Sigmoid colon (tissue), 7 donors: ENCODE measurements around the gene MTTP. TPM values are rescaled to one million over a fixed set of nuclear protein-coding genes. Genes with fewer than 3 reads are reported as not detected.

ENCODE experiments used
- DNase-seq: peaks from one replicate; pipeline ENCODE4 v3.0.0-alpha.2; 2019
- H3K27ac ChIP-seq, 4 donors: fragments of 200-600 bp; sonication (generic); one replicate each; pipeline ENCODE4 v1.5.1; 2016 to 2019; ENCODE audit warnings: mild to moderate bottlenecking in 1 of 4
- H3K27me3 ChIP-seq, 3 donors: fragments of 200-600 bp; sonication (generic); one replicate each; pipeline ENCODE4 v1.5.1; 2019; ENCODE audit warnings: mild to moderate bottlenecking in 1 of 3
- H3K36me3 ChIP-seq, 4 donors: fragments of 200-600 bp; sonication (generic); one replicate each; pipeline ENCODE4 v1.5.1; 2016 to 2019
- H3K4me1 ChIP-seq, 4 donors: fragments of 200-600 bp; sonication (generic); one replicate each; pipeline ENCODE4 v1.5.1; 2017 to 2019
- H3K4me3 ChIP-seq, 4 donors: fragments of 200-600 bp; sonication (generic); one replicate each; pipeline ENCODE4 v1.5.1; 2017 to 2019; ENCODE audit warnings: mild to moderate bottlenecking in 2 of 4, moderate library complexity in 1 of 4
- H3K9me3 ChIP-seq, 4 donors: fragments of 200-600 bp in 3 of 4; sonication (generic) in 3 of 4; one replicate each; pipeline versions ENCODE4 v1.5.1 to v1.6.1; 2013 to 2019
- EP300 ChIP-seq, 4 donors: sonication (generic); formaldehyde crosslinking; IDR thresholded peaks; one replicate each; pipeline ENCODE4 v1.6.1; 2017; ENCODE audit warnings: antibody characterized with exemption in 4 of 4
- POLR2A ChIP-seq, 2 donors: fragments of 450-650 bp; IDR thresholded peaks; one replicate each; pipeline ENCODE4 v1.6.1; 2016; ENCODE audit warnings: antibody characterized with exemption in 2 of 2, mild to moderate bottlenecking in 2 of 2, moderate library complexity in 2 of 2
- POLR2AphosphoS5 ChIP-seq, 4 donors: sonication (generic); formaldehyde crosslinking; IDR thresholded peaks; one replicate each; pipeline ENCODE4 v1.6.1; 2017; ENCODE audit warnings: antibody characterized with exemption in 4 of 4
- WGBS, 2 donors: extraction: QIAGEN DNeasy Blood & Tissue Kit; methylation state at CpG; one replicate each; pipeline ENCODE4 v1.1.7; 2013; 5-methylcytosine and 5-hydroxymethylcytosine counted together
- intact Hi-C: fragments of 100-400 bp; cut with DNase I; formaldehyde crosslinking; loops from one replicate; pipeline ENCODE4 v1.15.1; 2023
- polyA plus RNA-seq, 3 donors: library from polyadenylated mRNA; stranded (reverse); fragments of 200-250 nt; gene quantifications; one replicate each; pipeline ENCODE4 v1.2.3, GENCODE V29; 2013
- total RNA-seq, 4 donors: library from RNA; depleted of rRNA; stranded (reverse); fragments of >200 nt; gene quantifications; one replicate each; pipeline ENCODE4 v1.1.0, GENCODE V29; 2016
- TF ChIP-seq, protein P1 (sequence below), 4 experiments: fragments of 450-650 bp in 3 of 4; fragments of 200-600 bp in 1 of 4; IDR thresholded peaks; one replicate each; pipeline ENCODE4 v1.5.1; 2016 to 2019; ENCODE audit warnings: antibody characterized with exemption in 4 of 4, mild to moderate bottlenecking in 3 of 4, moderate library complexity in 2 of 4
- donor health status: healthy with polysubstance abuse.
- donor health status: Bipolar disorder and iron deficiency.
- donor health status: healthy.

The MTTP gene
- total and polyA plus RNA-seq, 7 donors, result 0.13 to 12.8 (median 5.1) TPM; not detected in 2

DNA sequence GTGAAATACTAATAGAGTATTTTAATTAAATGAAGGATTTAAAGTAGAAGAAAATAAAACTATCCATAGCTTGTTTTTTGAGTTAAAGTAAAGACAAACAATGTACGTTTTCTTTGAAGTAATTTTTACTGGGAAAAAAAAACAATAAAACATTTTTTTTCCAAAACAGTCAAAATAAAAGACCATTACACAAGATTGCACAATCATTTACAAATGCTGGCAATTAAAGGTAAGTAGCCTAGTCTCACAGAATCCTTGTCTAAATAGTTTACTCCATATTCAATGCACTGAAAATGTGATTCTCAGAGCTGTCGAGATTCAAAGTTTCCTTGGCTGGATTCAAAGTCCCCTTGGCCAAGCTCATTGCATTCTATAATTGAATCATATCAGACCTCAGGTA, 61.8 kb downstream of the MTTP start:
- Histone ChIP-seq H3K9me3 (no peaks in the 10 kb centered on the region), H3K4me1 (peaks cover 0 to 5% (median 0%) of the 10 kb centered on the region in 4 donors), H3K4me3 (no peak overlapping the region), H3K27me3 (no peaks in the 10 kb centered on the region), H3K36me3 (no peaks in the 10 kb centered on the region), H3K27ac (peak overlapping the region in 1 of 4 donors; percentile 33)
- no peak for DNase-seq
- TF ChIP-seq EP300 (IDR thresholded peaks at IDR 0.05) (no peak), POLR2A (IDR thresholded peaks at IDR 0.05) (no peak), POLR2AphosphoS5 (IDR thresholded peaks at IDR 0.05) (no peak)
- TF ChIP-seq, protein P1, sequence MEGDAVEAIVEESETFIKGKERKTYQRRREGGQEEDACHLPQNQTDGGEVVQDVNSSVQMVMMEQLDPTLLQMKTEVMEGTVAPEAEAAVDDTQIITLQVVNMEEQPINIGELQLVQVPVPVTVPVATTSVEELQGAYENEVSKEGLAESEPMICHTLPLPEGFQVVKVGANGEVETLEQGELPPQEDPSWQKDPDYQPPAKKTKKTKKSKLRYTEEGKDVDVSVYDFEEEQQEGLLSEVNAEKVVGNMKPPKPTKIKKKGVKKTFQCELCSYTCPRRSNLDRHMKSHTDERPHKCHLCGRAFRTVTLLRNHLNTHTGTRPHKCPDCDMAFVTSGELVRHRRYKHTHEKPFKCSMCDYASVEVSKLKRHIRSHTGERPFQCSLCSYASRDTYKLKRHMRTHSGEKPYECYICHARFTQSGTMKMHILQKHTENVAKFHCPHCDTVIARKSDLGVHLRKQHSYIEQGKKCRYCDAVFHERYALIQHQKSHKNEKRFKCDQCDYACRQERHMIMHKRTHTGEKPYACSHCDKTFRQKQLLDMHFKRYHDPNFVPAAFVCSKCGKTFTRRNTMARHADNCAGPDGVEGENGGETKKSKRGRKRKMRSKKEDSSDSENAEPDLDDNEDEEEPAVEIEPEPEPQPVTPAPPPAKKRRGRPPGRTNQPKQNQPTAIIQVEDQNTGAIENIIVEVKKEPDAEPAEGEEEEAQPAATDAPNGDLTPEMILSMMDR (IDR thresholded peaks at IDR 0.05), result no peak
- 71 to 85% methylated on average over 2 of the region's 2 CpGs for WGBS, 2 donors
- intact Hi-C loops, result no loop called here

DNA sequence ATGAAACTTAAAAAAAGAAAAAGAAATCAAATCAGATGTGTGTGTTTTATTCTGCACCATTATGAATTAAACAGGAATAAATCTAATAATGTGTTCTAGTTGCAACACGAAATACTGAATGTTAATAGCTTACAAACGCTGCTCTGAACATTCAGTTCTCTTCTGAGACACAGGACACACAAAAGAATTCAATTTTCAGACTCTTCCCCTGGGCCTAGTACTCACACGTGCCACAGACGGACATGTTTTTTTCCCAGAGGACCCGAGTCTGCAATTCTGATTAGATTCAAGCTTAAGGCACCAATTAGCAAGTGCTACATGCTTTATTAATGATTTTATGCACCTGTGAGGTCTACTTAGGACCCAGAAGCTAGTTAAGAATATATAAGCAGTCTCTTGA, 62.5 kb downstream of the MTTP start:
- Histone ChIP-seq H3K4me1 (no peaks in the 10 kb centered on the region), H3K27ac (peak overlapping the region in 1 of 4 donors; percentile 33), H3K9me3 (no peaks in the 10 kb centered on the region), H3K4me3 (no peak overlapping the region), H3K27me3 (no peaks in the 10 kb centered on the region), H3K36me3 (no peaks in the 10 kb centered on the region)
- no peak for DNase-seq
- intact Hi-C loops, result no loop called here
- WGBS, 2 donors, result 62 to 71% methylated on average over 5 of the region's 5 CpGs
- TF ChIP-seq POLR2A (IDR thresholded peaks at IDR 0.05) (no peak), POLR2AphosphoS5 (IDR thresholded peaks at IDR 0.05) (no peak), EP300 (IDR thresholded peaks at IDR 0.05) (no peak)
- TF ChIP-seq, protein P1 (IDR thresholded peaks at IDR 0.05), result no peak

DNA sequence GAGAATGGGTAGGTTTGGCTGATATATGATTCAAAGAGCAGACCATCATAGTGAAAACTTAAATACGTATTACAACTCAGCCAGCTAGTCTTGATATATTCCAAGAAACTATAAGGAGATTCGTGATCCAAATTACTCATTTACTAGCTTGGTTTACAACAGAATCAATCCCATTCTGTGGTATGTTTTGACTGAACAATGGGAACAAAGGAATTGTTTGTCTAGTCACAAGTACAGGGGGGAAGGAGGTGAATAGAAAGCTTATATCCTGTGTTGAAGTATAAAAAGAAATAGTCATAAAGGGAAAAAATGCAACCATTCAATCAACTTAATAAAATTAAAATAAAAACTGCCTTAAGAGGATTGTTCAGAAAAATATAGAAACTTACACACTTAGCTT, 66.1 kb downstream of the MTTP start:
- Histone ChIP-seq H3K4me3 (no peak overlapping the region), H3K36me3 (no peaks in the 10 kb centered on the region), H3K4me1 (peaks cover 0 to 19% (median 12%) of the 10 kb centered on the region in 4 donors), H3K27ac (no peak overlapping the region), H3K27me3 (no peaks in the 10 kb centered on the region), H3K9me3 (no peaks in the 10 kb centered on the region)
- TF ChIP-seq, protein P1 (IDR thresholded peaks at IDR 0.05), result no peak
- no peak for TF ChIP-seq POLR2A (IDR thresholded peaks at IDR 0.05)
- TF ChIP-seq EP300 (IDR thresholded peaks at IDR 0.05), result no peak
- TF ChIP-seq POLR2AphosphoS5 (IDR thresholded peaks at IDR 0.05), result no peak
- intact Hi-C loops, result no loop called here
- WGBS, 2 donors, result 17 to 61% methylated on average over 2 of the region's 2 CpGs
- no peak for DNase-seq

DNA sequence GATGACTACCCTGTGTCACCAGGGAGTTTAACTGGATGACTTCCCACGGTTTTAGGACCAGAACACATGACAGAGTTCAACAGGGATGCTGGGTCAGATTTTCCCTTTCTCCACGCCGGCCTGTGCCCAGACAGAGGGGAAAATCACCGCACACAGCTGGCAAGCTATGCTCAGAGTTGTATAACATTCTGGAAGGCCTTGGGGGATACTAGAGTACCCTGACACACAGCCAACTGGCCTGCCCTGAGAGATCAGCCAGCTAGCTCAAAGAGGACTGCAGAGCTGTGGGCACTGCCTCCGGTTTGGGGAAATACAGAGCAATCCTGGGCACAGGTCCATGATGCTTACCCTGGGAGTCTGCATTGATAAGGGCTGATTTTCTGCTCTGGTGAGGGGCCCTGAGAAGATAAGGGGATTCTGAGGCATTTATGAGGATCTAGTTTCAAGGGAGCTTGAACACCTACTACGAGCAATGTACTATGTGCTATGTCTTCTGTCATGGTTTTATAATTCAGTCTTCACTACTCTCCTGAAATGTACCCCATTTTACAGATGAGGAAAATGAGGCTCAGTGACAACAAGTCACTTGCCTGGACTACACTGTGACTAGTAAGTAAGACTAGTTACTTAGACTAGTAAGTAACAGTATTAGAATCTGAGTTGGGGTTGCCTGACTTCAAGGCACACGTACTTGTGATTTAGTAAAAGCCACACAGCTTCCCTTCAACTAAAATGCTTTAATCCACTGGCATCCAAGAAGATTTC, 68.3 kb downstream of the MTTP start:
- intact Hi-C loops, result no loop called here
- peak; percentile 81 for DNase-seq
- H3K9me3 ChIP-seq, result no peaks in the 10 kb centered on the region
- H3K27me3 ChIP-seq, result no peaks in the 10 kb centered on the region
- H3K36me3 ChIP-seq, result no peaks in the 10 kb centered on the region
- H3K4me1 ChIP-seq, result peaks cover 0 to 26% (median 21%) of the 10 kb centered on the region in 4 donors
- WGBS, 2 donors, result 78 to 86% methylated on average over 7 of the region's 7 CpGs
- peak overlapping the region; percentile 35 to 71 (median 58) for H3K27ac ChIP-seq
- TF ChIP-seq POLR2AphosphoS5 (IDR thresholded peaks at IDR 0.05) (no peak), EP300 (IDR thresholded peaks at IDR 0.05) (peak in 1 of 4 donors; percentile 9)
- TF ChIP-seq, protein P1 (IDR thresholded peaks at IDR 0.05), result no peak
- no peak overlapping the region for H3K4me3 ChIP-seq
